Pancreas (tissue), 10 donors: ENCODE results near the gene EMILIN3. TPM values are rescaled to one million over a fixed set of nuclear protein-coding genes. Genes with fewer than 3 reads are reported as not detected.

Source experiments
- ATAC-seq, 4 donors: fragments of 200-7000 bp; cut with Tn5 transposase; one replicate each; pipeline versions ENCODE4 v1.8.0 to v1.9.1; 2020; ENCODE audit warnings: mild to moderate bottlenecking in 4 of 4, moderate library complexity in 4 of 4
- DNase-seq, 6 donors: peaks; one replicate each; pipeline ENCODE4 v3.0.0-alpha.2; 2020
- FAIRE-seq: peaks from 2 replicates; lab custom pipeline; 2012; peaks lifted over from hg19 to GRCh38; lab: Jason Lieb, UNC
- H3K27ac ChIP-seq, 4 donors: fragments of 200-600 bp; sonication (generic); 1 replicate in 3 of 4; 2 replicates in 1 of 4; pipeline versions ENCODE4 v1.5.0 to v1.8.0; 2020
- H3K27me3 ChIP-seq, 4 donors: fragments of 200-600 bp; one replicate each; pipeline ENCODE4 v1.8.0; 2021
- H3K36me3 ChIP-seq, 3 donors: fragments of 200-600 bp; sonication (generic) in 1 of 3; one replicate each; pipeline versions ENCODE4 v1.5.0 to v1.8.0; 2020 to 2021
- H3K4me1 ChIP-seq, 3 donors: fragments of 200-600 bp; one replicate each; pipeline ENCODE4 v1.8.0; 2021
- H3K4me3 ChIP-seq, 4 donors: fragments of 200-600 bp; sonication (generic) in 2 of 4; one replicate each; pipeline versions ENCODE4 v1.5.0 to v1.8.0; 2020 to 2021
- H3K9me3 ChIP-seq, 4 donors: fragments of 200-600 bp; one replicate each; pipeline ENCODE4 v1.8.0; 2021
- WGBS, 2 donors: extraction: QIAGEN DNeasy Blood & Tissue Kit; methylation state at CpG; one replicate each; pipeline ENCODE4 v1.1.7; 2013; 5-methylcytosine and 5-hydroxymethylcytosine counted together
- intact Hi-C, 3 donors: fragments of 100-400 bp; cut with DNase I; formaldehyde crosslinking; loops; one replicate each; pipeline versions ENCODE4 v1.11.1 to v1.14.2; 2022
- polyA plus RNA-seq, 2 donors: library from polyadenylated mRNA; stranded (reverse); fragments of 200-250 nt; gene quantifications; one replicate each; pipeline ENCODE4 v1.2.3, GENCODE V29; 2013
- total RNA-seq, 6 donors: library from RNA; stranded (reverse); fragmentation: NEBNext Ultra II Directional in 4 of 6; extraction: Animal tissue kit (Norgen Biotek cat#: 25700) in 4 of 6; gene quantifications; one replicate each; pipeline versions ENCODE4 v1.2.1 to v1.2.4, GENCODE V29; 2021 to 2023
- TF ChIP-seq, protein P1 (sequence below), 4 donors: fragments of 200-600 bp; sonication (generic) in 3 of 4; IDR thresholded peaks; one replicate each; pipeline versions ENCODE4 v1.5.0 to v1.8.0; 2021; ENCODE audit warnings: antibody characterized with exemption in 4 of 4
- donor health status: healthy with polysubstance abuse.
- donor health status: DM: no; HTN: no; CAD: no; lungs with moderate emphysema.
- donor health status: DM: no; HTN: no; CAD: no.
- donor health status: control.
- donor health status: control.
- donor health status: Bipolar disorder and iron deficiency.
- donor health status: DM: yes; HTN: yes; CAD: no.
- donor health status: DM: no; HTN: no; CAD: no.
- donor health status: DM: no; HTN: no; CAD: no.
- donor health status: DM: yes; HTN: yes; CAD: no.

EMILIN3 gene
- total and polyA plus RNA-seq, 8 donors: 0.04 to 0.33 (median 0.06) TPM; not detected in 3

- FAIRE-seq: no peak
Observed at GRCh38 chr20:41395667-41396664, 29.3 kb upstream of the EMILIN3 start.

GRCh38 chr20:41394931-41395666 is 28.5 kb upstream of the EMILIN3 start:
- intact Hi-C loops: no loop called here
- Histone ChIP-seq H3K4me1 (no peaks in the 10 kb centered on the region), H3K36me3 (no peaks in the 10 kb centered on the region), H3K27ac (no peak overlapping the region), H3K9me3 (no peaks in the 10 kb centered on the region), H3K27me3 (no peaks in the 10 kb centered on the region), H3K4me3 (no peak overlapping the region)
- ATAC-seq: no peak
- 72 to 82% methylated on average over 9 of the region's 9 CpGs for WGBS, 2 donors
- no peak for FAIRE-seq
- TF ChIP-seq, protein P1, sequence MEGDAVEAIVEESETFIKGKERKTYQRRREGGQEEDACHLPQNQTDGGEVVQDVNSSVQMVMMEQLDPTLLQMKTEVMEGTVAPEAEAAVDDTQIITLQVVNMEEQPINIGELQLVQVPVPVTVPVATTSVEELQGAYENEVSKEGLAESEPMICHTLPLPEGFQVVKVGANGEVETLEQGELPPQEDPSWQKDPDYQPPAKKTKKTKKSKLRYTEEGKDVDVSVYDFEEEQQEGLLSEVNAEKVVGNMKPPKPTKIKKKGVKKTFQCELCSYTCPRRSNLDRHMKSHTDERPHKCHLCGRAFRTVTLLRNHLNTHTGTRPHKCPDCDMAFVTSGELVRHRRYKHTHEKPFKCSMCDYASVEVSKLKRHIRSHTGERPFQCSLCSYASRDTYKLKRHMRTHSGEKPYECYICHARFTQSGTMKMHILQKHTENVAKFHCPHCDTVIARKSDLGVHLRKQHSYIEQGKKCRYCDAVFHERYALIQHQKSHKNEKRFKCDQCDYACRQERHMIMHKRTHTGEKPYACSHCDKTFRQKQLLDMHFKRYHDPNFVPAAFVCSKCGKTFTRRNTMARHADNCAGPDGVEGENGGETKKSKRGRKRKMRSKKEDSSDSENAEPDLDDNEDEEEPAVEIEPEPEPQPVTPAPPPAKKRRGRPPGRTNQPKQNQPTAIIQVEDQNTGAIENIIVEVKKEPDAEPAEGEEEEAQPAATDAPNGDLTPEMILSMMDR (IDR thresholded peaks at IDR 0.05): no peak
- no peak for DNase-seq

More at GRCh38 chr20:41395667-41396664, 29.3 kb upstream of the EMILIN3 start:
- ATAC-seq: no peak
- H3K9me3 ChIP-seq: no peaks in the 10 kb centered on the region
- no peaks in the 10 kb centered on the region for H3K27me3 ChIP-seq
- no peak overlapping the region for H3K4me3 ChIP-seq
- no peaks in the 10 kb centered on the region for H3K36me3 ChIP-seq
- no peak overlapping the region for H3K27ac ChIP-seq
- no peaks in the 10 kb centered on the region for H3K4me1 ChIP-seq
- no peak for DNase-seq
- 61 to 64% methylated on average over 18 of the region's 18 CpGs for WGBS, 2 donors
- intact Hi-C loops: no loop called here
- TF ChIP-seq, protein P1 (IDR thresholded peaks at IDR 0.05): no peak

DNA sequence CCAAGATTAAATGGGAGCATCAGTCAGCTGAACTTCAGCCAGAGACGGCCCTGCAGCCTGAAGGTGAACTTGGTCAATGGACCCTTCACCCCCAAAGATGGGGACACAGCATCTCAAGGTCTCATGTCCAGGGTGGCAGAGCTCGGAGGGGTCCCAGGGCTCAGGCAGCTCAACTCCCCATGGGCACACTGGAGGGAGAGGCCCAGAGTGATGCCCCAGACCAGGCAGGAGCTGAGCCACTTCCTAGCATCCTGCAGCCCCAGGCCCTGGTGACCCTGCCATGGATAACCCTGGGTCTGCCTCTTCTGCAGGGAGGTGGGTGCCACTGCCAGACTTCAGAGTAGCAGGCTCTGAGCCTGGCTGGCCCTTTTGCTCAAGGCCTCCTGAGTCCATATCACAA is 27.5 kb upstream of the EMILIN3 start:
- no peaks in the 10 kb centered on the region for H3K36me3 ChIP-seq
- TF ChIP-seq, protein P1 (IDR thresholded peaks at IDR 0.05): no peak
- no peak for DNase-seq
- FAIRE-seq: no peak
- no peak overlapping the region for H3K4me3 ChIP-seq
- WGBS, 2 donors: 82 to 92% methylated on average over 2 of the region's 2 CpGs
- no peak for ATAC-seq
- no peaks in the 10 kb centered on the region for H3K4me1 ChIP-seq
- H3K9me3 ChIP-seq: no peaks in the 10 kb centered on the region
- H3K27ac ChIP-seq: no peak overlapping the region
- intact Hi-C loops: no loop called here
- H3K27me3 ChIP-seq: no peaks in the 10 kb centered on the region

GRCh38 chr20:41393705-41394066 is 27.1 kb upstream of the EMILIN3 start:
- Histone ChIP-seq H3K36me3 (no peaks in the 10 kb centered on the region), H3K4me1 (no peaks in the 10 kb centered on the region), H3K4me3 (no peak overlapping the region), H3K9me3 (no peaks in the 10 kb centered on the region), H3K27ac (no peak overlapping the region), H3K27me3 (no peaks in the 10 kb centered on the region)
- FAIRE-seq (no peak), ATAC-seq (no peak), DNase-seq (no peak)
- 44 to 60% methylated on average over 3 of the region's 3 CpGs for WGBS, 2 donors
- TF ChIP-seq, protein P1 (IDR thresholded peaks at IDR 0.05): no peak
- intact Hi-C loops: no loop called here
